CD4-positive, alpha-beta T cell (primary cell): ENCODE data around the gene CENPT. TPM values are rescaled to one million over a fixed set of nuclear protein-coding genes. Genes with fewer than 3 reads are reported as not detected.

Experiments
- ATAC-seq: fragments of 200-7000 bp; cut with Tn5 transposase; one replicate; pipeline ENCODE4 v1.10.0; 2022; ENCODE audit warnings: mild to moderate bottlenecking; ENCODE audit not compliant: poor library complexity
- CTCF ChIA-PET: fragments of 350-600 bp; sonication (Branson Sonifier 250); formaldehyde crosslinking; loops from one replicate; lab custom pipeline; 2021; ENCODE audit warnings: antibody characterized with exemption, inconsistent platforms; lab: Charles Lee
- POLR2A ChIA-PET: fragments of 350-600 bp; sonication (Branson Sonifier 250); formaldehyde crosslinking; loops from one replicate; lab custom pipeline; 2021; ENCODE audit warnings: antibody characterized with exemption, inconsistent platforms; lab: Charles Lee
- DNase-seq, 14 experiments: peaks; one replicate each; pipeline ENCODE4 v3.0.0-alpha.2; 2013 to 2020; ENCODE audit warnings: mixed read lengths in 2 of 14
- H3K27ac ChIP-seq, 2 donors: one replicate each; pipeline versions ENCODE4 v1.5.1 to v1.7.0; 2013; ENCODE audit warnings: low read length in 2 of 2, low read depth in 1 of 2, mild to moderate bottlenecking in 1 of 2
- H3K27me3 ChIP-seq, 2 experiments: 1 replicate in 1 of 2; 2 replicates in 1 of 2; pipeline versions ENCODE4 v1.6.1 to v1.7.0; 2013; ENCODE audit warnings: low read length in 2 of 2, control low read depth in 1 of 2, mild to moderate bottlenecking in 1 of 2, moderate library complexity in 1 of 2; ENCODE audit not compliant: insufficient read depth in 2 of 2, control insufficient read depth in 1 of 2
- H3K36me3 ChIP-seq: one replicate; pipeline ENCODE4 v1.6.1; 2013; ENCODE audit warnings: low read length, control low read depth; ENCODE audit not compliant: insufficient read depth
- H3K4me1 ChIP-seq: one replicate; pipeline ENCODE4 v1.6.1; 2013; ENCODE audit warnings: low read length, control low read depth; ENCODE audit not compliant: insufficient read depth
- H3K4me3 ChIP-seq: one replicate; pipeline ENCODE4 v1.5.1; 2013; ENCODE audit warnings: mild to moderate bottlenecking, low read length, moderate library complexity
- H3K9me3 ChIP-seq, 2 experiments: 1 replicate in 1 of 2; 2 replicates in 1 of 2; pipeline versions ENCODE4 v1.6.1 to v1.7.0; 2013; ENCODE audit warnings: low read length in 2 of 2, mild to moderate bottlenecking in 2 of 2, control low read depth in 1 of 2, moderate library complexity in 1 of 2; ENCODE audit not compliant: control insufficient read depth in 1 of 2, insufficient read depth in 1 of 2
- H3K27ac Mint-ChIP-seq: one replicate; pipeline ENCODE4 v1.8.0; 2020; ENCODE audit warnings: mixed read lengths
- H3K27me3 Mint-ChIP-seq: one replicate; pipeline ENCODE4 v1.8.0; 2021; ENCODE audit warnings: mixed read lengths
- H3K36me3 Mint-ChIP-seq: one replicate; pipeline ENCODE4 v1.8.0; 2021; ENCODE audit warnings: low read depth, mixed read lengths
- H3K4me1 Mint-ChIP-seq: one replicate; pipeline ENCODE4 v1.8.0; 2021; ENCODE audit warnings: low read depth, mixed read lengths
- H3K4me3 Mint-ChIP-seq: one replicate; pipeline ENCODE4 v1.8.0; 2020; ENCODE audit warnings: mild to moderate bottlenecking, mixed read lengths
- H3K9me3 Mint-ChIP-seq: one replicate; pipeline ENCODE4 v1.8.0; 2020; ENCODE audit warnings: mixed read lengths
- CTCF ChIP-seq: fragments of 200-600 bp; IDR thresholded peaks from one replicate; pipeline ENCODE4 v1.8.0; 2022; ENCODE audit warnings: antibody characterized with exemption, mild to moderate bottlenecking
- intact Hi-C, 2 experiments: fragments of 100-400 bp; cut with DNase I in 1 of 2; cut with micrococcal nuclease in 1 of 2; formaldehyde crosslinking; loops; one replicate each; pipeline versions ENCODE4 v1.15.1 to v1.9.0; 2023 to 2025; cut with DNase I, micrococcal nuclease
- total RNA-seq, 174 experiments: library from RNA in 2 of 174; stranded (reverse) in 2 of 174; gene quantifications; one replicate each; pipeline ENCODE4 v1.2.3 and lab custom pipeline; 2021 to 2026

CENPT gene
- total RNA-seq, 2 experiments from 2014 or later: 77.5 to 84.1 TPM

- POLR2A ChIA-PET: interaction anchor here (0.6 to 2.4 kb wide), 15 partner anchors 9 to 272 kb away, joined by 3 to 18 read pairs (median 4); partner anchors contain the start of genes CTCF, EDC4, GFOD2 and NUTF2
- H3K4me3 Mint-ChIP-seq: peak overlapping the region; percentile 93
- CTCF ChIA-PET: interaction anchor here (0.9 to 2.4 kb wide), 4 partner anchors 9 to 49 kb away, joined by 3 to 44 read pairs (median 4); no protein-coding TSS in a partner anchor
- no peak for TF ChIP-seq CTCF
- peak overlapping the region; percentile 87 for H3K4me3 ChIP-seq
- peaks cover 28% of the 10 kb centered on the region for H3K36me3 ChIP-seq
- H3K27ac ChIP-seq: peak overlapping the region in 1 of 2 donors; percentile 26
- H3K9me3 Mint-ChIP-seq: no peaks in the 10 kb centered on the region
- H3K4me1 Mint-ChIP-seq: peaks cover 20% of the 10 kb centered on the region
- no peaks in the 10 kb centered on the region for H3K27me3 ChIP-seq
- intact Hi-C loops: loop anchor here in 1 of 2 experiments (5.0 kb wide), 1 partner anchor 38 kb away; the partner anchor contains the start of gene EDC4
- peaks cover 30% of the 10 kb centered on the region for H3K36me3 Mint-ChIP-seq
- peaks cover 20% of the 10 kb centered on the region for H3K4me1 ChIP-seq
- ATAC-seq (no peak), DNase-seq (no peak)
- peak overlapping the region; percentile 72 for H3K27ac Mint-ChIP-seq
- H3K9me3 ChIP-seq: no peaks in the 10 kb centered on the region
- no peaks in the 10 kb centered on the region for H3K27me3 Mint-ChIP-seq
These were observed 13.3 kb downstream of the CENPT start for GRCh38 chr16:67834242-67834614.

- H3K27ac Mint-ChIP-seq: peak overlapping the region; percentile 72
- DNase-seq (peak; percentile 87 to 95 (median 91)), ATAC-seq (peak; percentile 99)
- intact Hi-C loops: loop anchor here (1.0 to 5.0 kb wide), 4 partner anchors 13 to 39 kb away; partner anchors contain the start of genes NUTF2 (in 2 of the 2), CENPT (in 1 of the 2), EDC4 (in 1 of the 2) and RANBP10 (in 1 of the 2)
- H3K9me3 Mint-ChIP-seq: no peaks in the 10 kb centered on the region
- Histone ChIP-seq H3K36me3 (peaks cover 28% of the 10 kb centered on the region), H3K4me1 (peaks cover 20% of the 10 kb centered on the region), H3K4me3 (peak overlapping the region; percentile 87), H3K9me3 (no peaks in the 10 kb centered on the region), H3K27me3 (no peaks in the 10 kb centered on the region), H3K27ac (peak overlapping the region in 1 of 2 donors; percentile 34)
- H3K4me3 Mint-ChIP-seq: peak overlapping the region; percentile 93
- H3K4me1 Mint-ChIP-seq: peaks cover 20% of the 10 kb centered on the region
- H3K36me3 Mint-ChIP-seq: peaks cover 30% of the 10 kb centered on the region
- no peaks in the 10 kb centered on the region for H3K27me3 Mint-ChIP-seq
- POLR2A ChIA-PET: interaction anchor here (0.6 to 2.4 kb wide), 17 partner anchors 10 to 271 kb away, joined by 3 to 18 read pairs (median 3); partner anchors contain the start of genes CENPT, CTCF, EDC4 and GFOD2
- CTCF ChIA-PET: interaction anchor here (0.6 to 2.4 kb wide), 5 partner anchors 10 to 61 kb away, joined by 3 to 44 read pairs (median 4); no protein-coding TSS in a partner anchor
- no peak for TF ChIP-seq CTCF
These were observed 13.9 kb downstream of the CENPT start for GRCh38 chr16:67833415-67834241.

- H3K27ac ChIP-seq: no peak overlapping the region
- ATAC-seq: no peak
These were observed 14.5 kb downstream of the CENPT start for GRCh38 chr16:67833030-67833414.

More at GRCh38 chr16:67833030-67833414, 14.5 kb downstream of the CENPT start:
- Mint-ChIP-seq H3K4me3 (peak overlapping the region; percentile 93), H3K9me3 (no peaks in the 10 kb centered on the region), H3K36me3 (peaks cover 33% of the 10 kb centered on the region), H3K4me1 (peaks cover 20% of the 10 kb centered on the region), H3K27ac (peak overlapping the region; percentile 72), H3K27me3 (no peaks in the 10 kb centered on the region)
- H3K36me3 ChIP-seq: peaks cover 34% of the 10 kb centered on the region
- peak overlapping the region; percentile 87 for H3K4me3 ChIP-seq
- intact Hi-C loops: loop anchor here (1.0 to 5.0 kb wide), 4 partner anchors 13 to 39 kb away; partner anchors contain the start of genes NUTF2 (in 2 of the 2), CENPT (in 1 of the 2), EDC4 (in 1 of the 2) and RANBP10 (in 1 of the 2)
- DNase-seq: no peak
- no peak for TF ChIP-seq CTCF
- CTCF ChIA-PET: interaction anchor here (0.6 to 2.4 kb wide), 4 partner anchors 12 to 62 kb away, joined by 3 to 44 read pairs (median 4); no protein-coding TSS in a partner anchor
- POLR2A ChIA-PET: interaction anchor here (0.6 to 2.4 kb wide), 11 partner anchors 11 to 271 kb away, joined by 3 to 18 read pairs (median 4); partner anchors contain the start of genes CTCF, GFOD2, NUTF2 and PSKH1
- H3K27me3 ChIP-seq: no peaks in the 10 kb centered on the region
- peaks cover 20% of the 10 kb centered on the region for H3K4me1 ChIP-seq
- H3K9me3 ChIP-seq: no peaks in the 10 kb centered on the region
